Activated CD8-positive, alpha-beta memory T cell treated with anti-CD3 and anti-CD28 coated beads, Interleukin-2, amount 10 ng/mL, durations not matched to agents 7 days and 5 days (primary cell): ENCODE results near the gene SSTR5. TPM values are rescaled to one million over a fixed set of nuclear protein-coding genes. Genes with fewer than 3 reads are reported as not detected.

Source experiments
- ATAC-seq: fragments of 150-1000 bp; cut with Tn5 transposase; one replicate; pipeline ENCODE4 v1.10.0; 2021; ENCODE audit warnings: moderate library complexity
- CTCF ChIA-PET: fragments of 350-600 bp; sonication (Branson Sonifier 250); formaldehyde crosslinking; loops from one replicate; lab custom pipeline; 2021; ENCODE audit warnings: antibody characterized with exemption; lab: Charles Lee
- DNase-seq: peaks from one replicate; pipeline ENCODE4 v3.0.0-alpha.2; 2020
- H3K27ac Mint-ChIP-seq: one replicate; pipeline ENCODE4 v1.8.0; 2021; ENCODE audit warnings: mild to moderate bottlenecking, mixed read lengths
- H3K27me3 Mint-ChIP-seq: one replicate; pipeline ENCODE4 v1.8.0; 2021; ENCODE audit warnings: mixed read lengths
- H3K36me3 Mint-ChIP-seq: one replicate; pipeline ENCODE4 v1.8.0; 2021; ENCODE audit warnings: mild to moderate bottlenecking, mixed read lengths
- H3K4me1 Mint-ChIP-seq: one replicate; pipeline ENCODE4 v1.8.0; 2021; ENCODE audit warnings: mixed read lengths
- H3K4me3 Mint-ChIP-seq: one replicate; pipeline ENCODE4 v1.8.0; 2021; ENCODE audit warnings: mild to moderate bottlenecking, moderate library complexity, mixed read lengths
- H3K9me3 Mint-ChIP-seq: one replicate; pipeline ENCODE4 v1.8.0; 2022; ENCODE audit warnings: low read depth, mixed read lengths
- total RNA-seq, 2 experiments: library from RNA; stranded (reverse); gene quantifications; one replicate each; pipeline ENCODE4 v1.2.3, GENCODE V29; 2021

Gene SSTR5
- total RNA-seq, 2 experiments from 2014 or later = not detected

- H3K9me3 Mint-ChIP-seq = no peaks in the 10 kb centered on the region
- no peak overlapping the region for H3K4me3 Mint-ChIP-seq
- H3K27me3 Mint-ChIP-seq = peaks cover 2% of the 10 kb centered on the region
- no peak overlapping the region for H3K27ac Mint-ChIP-seq
- CTCF ChIA-PET = no interaction called here
- no peaks in the 10 kb centered on the region for H3K4me1 Mint-ChIP-seq
- ATAC-seq (no peak), DNase-seq (no peak)
- H3K36me3 Mint-ChIP-seq = no peaks in the 10 kb centered on the region
These were observed 38.1 kb upstream of the SSTR5 start for GRCh38 chr16:1034230-1035065.

- no peaks in the 10 kb centered on the region for H3K27me3 Mint-ChIP-seq
- no peaks in the 10 kb centered on the region for H3K36me3 Mint-ChIP-seq
- CTCF ChIA-PET = no interaction called here
- H3K4me1 Mint-ChIP-seq = no peaks in the 10 kb centered on the region
- H3K27ac Mint-ChIP-seq = no peak overlapping the region
- H3K9me3 Mint-ChIP-seq = no peaks in the 10 kb centered on the region
- ATAC-seq (no peak), DNase-seq (no peak)
- no peak overlapping the region for H3K4me3 Mint-ChIP-seq
These were observed 37.5 kb upstream of the SSTR5 start for GRCh38 chr16:1035066-1035415.

GRCh38 chr16:1036166-1036565 is 36.4 kb upstream of the SSTR5 start:
- H3K36me3 Mint-ChIP-seq = no peaks in the 10 kb centered on the region
- H3K4me3 Mint-ChIP-seq = no peak overlapping the region
- no peak for ATAC-seq
- H3K9me3 Mint-ChIP-seq = no peaks in the 10 kb centered on the region
- no peaks in the 10 kb centered on the region for H3K27me3 Mint-ChIP-seq
- DNase-seq = no peak
- CTCF ChIA-PET = no interaction called here
- H3K27ac Mint-ChIP-seq = no peak overlapping the region
- no peaks in the 10 kb centered on the region for H3K4me1 Mint-ChIP-seq

- Mint-ChIP-seq H3K9me3 (no peaks in the 10 kb centered on the region), H3K4me3 (no peak overlapping the region)
- no peak for ATAC-seq
These were observed 35.7 kb upstream of the SSTR5 start for GRCh38 chr16:1036726-1037393.

GRCh38 chr16:1037394-1038257 is 34.9 kb upstream of the SSTR5 start:
- no peaks in the 10 kb centered on the region for H3K27me3 Mint-ChIP-seq

More at GRCh38 chr16:1036726-1037393, 35.7 kb upstream of the SSTR5 start:
- CTCF ChIA-PET = no interaction called here
- DNase-seq = no peak
- Mint-ChIP-seq H3K27me3 (no peaks in the 10 kb centered on the region), H3K36me3 (no peaks in the 10 kb centered on the region), H3K4me1 (no peaks in the 10 kb centered on the region), H3K27ac (no peak overlapping the region)

GRCh38 chr16:1038932-1039331 is 33.6 kb upstream of the SSTR5 start:
- DNase-seq = no peak
- H3K4me1 Mint-ChIP-seq = no peaks in the 10 kb centered on the region
- no peak overlapping the region for H3K4me3 Mint-ChIP-seq
- ATAC-seq = no peak
- no peak overlapping the region for H3K27ac Mint-ChIP-seq
- H3K36me3 Mint-ChIP-seq = no peaks in the 10 kb centered on the region
- no peaks in the 10 kb centered on the region for H3K27me3 Mint-ChIP-seq
- H3K9me3 Mint-ChIP-seq = no peaks in the 10 kb centered on the region
- CTCF ChIA-PET = no interaction called here

More at GRCh38 chr16:1037394-1038257, 34.9 kb upstream of the SSTR5 start:
- no peak for DNase-seq
- no peaks in the 10 kb centered on the region for H3K36me3 Mint-ChIP-seq
- H3K4me3 Mint-ChIP-seq = no peak overlapping the region
- no peak for ATAC-seq
- no peaks in the 10 kb centered on the region for H3K4me1 Mint-ChIP-seq
- CTCF ChIA-PET = no interaction called here
- no peaks in the 10 kb centered on the region for H3K9me3 Mint-ChIP-seq
- no peak overlapping the region for H3K27ac Mint-ChIP-seq

- no peak for ATAC-seq
- H3K4me1 Mint-ChIP-seq = no peaks in the 10 kb centered on the region
- CTCF ChIA-PET = no interaction called here
These were observed 32.8 kb upstream of the SSTR5 start for GRCh38 chr16:1039762-1040161.

GRCh38 chr16:1040346-1040745 is 32.2 kb upstream of the SSTR5 start:
- H3K27ac Mint-ChIP-seq = no peak overlapping the region
- H3K9me3 Mint-ChIP-seq = no peaks in the 10 kb centered on the region
- no peaks in the 10 kb centered on the region for H3K27me3 Mint-ChIP-seq
- no peaks in the 10 kb centered on the region for H3K4me1 Mint-ChIP-seq
- no peak for ATAC-seq
- DNase-seq = no peak
- no peaks in the 10 kb centered on the region for H3K36me3 Mint-ChIP-seq
- CTCF ChIA-PET = no interaction called here
- no peak overlapping the region for H3K4me3 Mint-ChIP-seq

More at GRCh38 chr16:1039762-1040161, 32.8 kb upstream of the SSTR5 start:
- no peaks in the 10 kb centered on the region for H3K27me3 Mint-ChIP-seq
- no peak overlapping the region for H3K4me3 Mint-ChIP-seq
- H3K36me3 Mint-ChIP-seq = no peaks in the 10 kb centered on the region
- no peaks in the 10 kb centered on the region for H3K9me3 Mint-ChIP-seq
- no peak overlapping the region for H3K27ac Mint-ChIP-seq
- no peak for DNase-seq

GRCh38 chr16:1042049-1042744 is 30.4 kb upstream of the SSTR5 start:
- no peak for ATAC-seq
- H3K27ac Mint-ChIP-seq = no peak overlapping the region
- no peaks in the 10 kb centered on the region for H3K4me1 Mint-ChIP-seq
- CTCF ChIA-PET = no interaction called here
- H3K36me3 Mint-ChIP-seq = no peaks in the 10 kb centered on the region
- H3K27me3 Mint-ChIP-seq = no peaks in the 10 kb centered on the region
- H3K9me3 Mint-ChIP-seq = no peaks in the 10 kb centered on the region
- no peak overlapping the region for H3K4me3 Mint-ChIP-seq
- no peak for DNase-seq

GRCh38 chr16:1042866-1043265 is 29.7 kb upstream of the SSTR5 start:
- ATAC-seq (no peak), DNase-seq (no peak)
- no peak overlapping the region for H3K4me3 Mint-ChIP-seq
- no peak overlapping the region for H3K27ac Mint-ChIP-seq
- CTCF ChIA-PET = no interaction called here
- no peaks in the 10 kb centered on the region for H3K27me3 Mint-ChIP-seq
- H3K36me3 Mint-ChIP-seq = no peaks in the 10 kb centered on the region
- H3K4me1 Mint-ChIP-seq = no peaks in the 10 kb centered on the region
- H3K9me3 Mint-ChIP-seq = no peaks in the 10 kb centered on the region

GRCh38 chr16:1043881-1044451 is 28.6 kb upstream of the SSTR5 start:
- Mint-ChIP-seq H3K27me3 (no peaks in the 10 kb centered on the region), H3K36me3 (no peaks in the 10 kb centered on the region), H3K9me3 (no peaks in the 10 kb centered on the region), H3K4me1 (no peaks in the 10 kb centered on the region), H3K27ac (no peak overlapping the region), H3K4me3 (no peak overlapping the region)
- CTCF ChIA-PET = interaction anchor here (1.1 kb wide), 1 partner anchor 12 kb away, joined by 4 read pairs; no protein-coding TSS in a partner anchor
- no peak for ATAC-seq
- DNase-seq = no peak

GRCh38 chr16:1044460-1045309 is 27.9 kb upstream of the SSTR5 start:
- ATAC-seq (no peak), DNase-seq (no peak)
- H3K27me3 Mint-ChIP-seq = no peaks in the 10 kb centered on the region
- no peak overlapping the region for H3K4me3 Mint-ChIP-seq
- no peaks in the 10 kb centered on the region for H3K36me3 Mint-ChIP-seq
- no peak overlapping the region for H3K27ac Mint-ChIP-seq
- H3K4me1 Mint-ChIP-seq = no peaks in the 10 kb centered on the region
- CTCF ChIA-PET = interaction anchor here (0.9 kb wide), 1 partner anchor 11 kb away, joined by 3 read pairs; no protein-coding TSS in a partner anchor
- no peaks in the 10 kb centered on the region for H3K9me3 Mint-ChIP-seq
